ENCODE data around the gene ASCC1.

Gene ASCC1

DNA sequence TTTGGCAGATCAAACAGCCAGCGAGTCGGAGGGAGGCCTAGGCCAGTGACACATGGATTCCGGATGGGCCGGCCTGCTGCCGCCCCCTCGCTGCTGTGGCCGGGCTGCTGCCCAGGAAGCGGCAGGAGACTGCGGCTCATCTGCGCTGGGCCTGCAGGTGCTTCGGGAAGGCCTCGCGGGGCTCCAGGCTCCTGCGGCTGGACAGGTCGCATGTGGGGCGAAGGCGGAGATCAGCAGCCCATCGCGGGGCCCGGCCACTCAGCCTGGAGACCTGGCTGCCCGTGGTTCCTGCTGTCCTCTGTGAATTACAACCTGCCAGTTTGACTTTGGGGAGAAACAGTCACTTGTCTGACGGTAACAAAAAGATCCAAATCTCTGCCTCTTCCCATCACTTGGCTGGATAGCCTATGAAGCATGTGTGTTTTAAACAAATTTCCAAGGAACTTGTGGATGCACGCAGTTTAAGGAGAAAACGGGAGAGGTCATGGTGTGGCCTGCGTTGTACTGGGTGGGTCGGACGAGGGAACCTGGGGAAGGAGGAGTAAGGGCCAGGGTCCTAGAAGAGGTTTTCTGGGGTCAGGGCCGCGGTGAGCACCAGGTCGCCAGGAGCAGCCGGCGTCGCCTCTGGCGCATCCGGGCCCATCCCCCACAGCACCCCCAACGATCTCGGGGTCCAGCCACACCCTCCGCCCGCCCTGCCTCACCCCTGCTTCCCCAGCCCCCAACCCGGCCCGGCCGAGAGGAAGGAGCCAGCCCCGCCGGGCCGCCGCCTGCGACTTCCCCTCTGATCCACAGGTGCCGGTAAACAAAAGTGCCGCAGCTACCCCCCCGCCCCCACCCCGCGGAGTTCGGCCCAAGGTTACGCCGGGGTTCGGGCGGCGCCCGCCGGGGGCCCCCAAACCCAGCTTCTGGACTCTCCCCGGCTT, 129.3 kb downstream of the ASCC1 start:
- H3K27ac ChIP-seq: no peak overlapping the region
- TF ChIP-seq CTCF (conservative IDR thresholded peaks at IDR 0.05): no peak

- no peak for TF ChIP-seq CTCF (conservative IDR thresholded peaks at IDR 0.05)
- H3K27ac ChIP-seq: no peak overlapping the region
These were observed 130.1 kb downstream of the ASCC1 start for GRCh38 chr10:72085864-72086465.

GRCh38 chr10:72085166-72085565, 130.9 kb downstream of the ASCC1 start:
- H3K27ac ChIP-seq: no peak overlapping the region
- TF ChIP-seq CTCF (conservative IDR thresholded peaks at IDR 0.05): no peak

GRCh38 chr10:72083790-72084459, 132.2 kb downstream of the ASCC1 start:
- no peak overlapping the region for H3K27ac ChIP-seq
- TF ChIP-seq CTCF (conservative IDR thresholded peaks at IDR 0.05): no peak

DNA sequence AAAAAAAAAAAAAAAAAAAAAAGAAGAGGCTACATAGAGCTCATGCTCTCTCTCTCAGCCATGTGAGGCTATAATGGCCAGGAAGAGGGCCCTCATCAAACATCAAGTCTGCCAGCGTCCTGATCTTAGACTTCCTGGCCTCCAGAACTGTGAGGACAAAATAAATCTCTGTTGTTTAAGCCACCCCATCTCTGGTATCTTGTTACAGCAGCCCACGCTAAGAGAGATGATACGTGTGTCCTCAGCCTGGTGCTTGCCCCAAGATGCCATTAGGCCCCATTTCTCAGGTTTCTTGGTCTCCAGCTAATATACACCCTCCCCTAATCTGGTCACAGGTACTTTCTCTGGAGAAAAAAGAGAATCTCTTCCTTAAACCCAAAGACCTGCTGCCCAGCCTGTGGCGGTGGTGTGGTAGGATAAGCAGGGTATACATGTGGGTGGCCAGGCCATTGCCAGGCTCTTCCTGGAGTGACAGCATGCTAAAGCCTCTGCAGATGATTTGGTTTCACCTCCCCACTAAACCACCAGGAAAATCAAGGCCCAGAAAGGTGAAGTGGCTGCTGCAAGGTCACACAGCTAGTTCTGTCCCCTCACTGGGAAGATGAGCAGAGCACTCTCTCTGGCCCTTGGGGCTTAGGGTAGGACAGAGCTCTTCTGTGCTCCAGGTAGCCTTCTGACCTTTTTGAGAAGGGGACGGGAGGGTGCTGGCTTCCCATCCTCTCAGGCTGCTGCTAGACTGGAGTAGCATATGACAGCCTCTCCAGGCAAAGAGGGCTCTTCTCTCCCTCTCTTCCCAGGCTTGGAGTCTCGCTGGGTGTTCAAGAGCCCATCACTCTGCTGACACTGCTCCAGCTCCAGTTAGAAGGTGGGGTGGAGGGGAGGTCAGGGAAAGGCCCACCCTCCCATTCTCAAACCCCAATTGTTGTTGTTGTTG, 133.0 kb downstream of the ASCC1 start:
- no peak for TF ChIP-seq CTCF (conservative IDR thresholded peaks at IDR 0.05)
- no peak overlapping the region for H3K27ac ChIP-seq

DNA sequence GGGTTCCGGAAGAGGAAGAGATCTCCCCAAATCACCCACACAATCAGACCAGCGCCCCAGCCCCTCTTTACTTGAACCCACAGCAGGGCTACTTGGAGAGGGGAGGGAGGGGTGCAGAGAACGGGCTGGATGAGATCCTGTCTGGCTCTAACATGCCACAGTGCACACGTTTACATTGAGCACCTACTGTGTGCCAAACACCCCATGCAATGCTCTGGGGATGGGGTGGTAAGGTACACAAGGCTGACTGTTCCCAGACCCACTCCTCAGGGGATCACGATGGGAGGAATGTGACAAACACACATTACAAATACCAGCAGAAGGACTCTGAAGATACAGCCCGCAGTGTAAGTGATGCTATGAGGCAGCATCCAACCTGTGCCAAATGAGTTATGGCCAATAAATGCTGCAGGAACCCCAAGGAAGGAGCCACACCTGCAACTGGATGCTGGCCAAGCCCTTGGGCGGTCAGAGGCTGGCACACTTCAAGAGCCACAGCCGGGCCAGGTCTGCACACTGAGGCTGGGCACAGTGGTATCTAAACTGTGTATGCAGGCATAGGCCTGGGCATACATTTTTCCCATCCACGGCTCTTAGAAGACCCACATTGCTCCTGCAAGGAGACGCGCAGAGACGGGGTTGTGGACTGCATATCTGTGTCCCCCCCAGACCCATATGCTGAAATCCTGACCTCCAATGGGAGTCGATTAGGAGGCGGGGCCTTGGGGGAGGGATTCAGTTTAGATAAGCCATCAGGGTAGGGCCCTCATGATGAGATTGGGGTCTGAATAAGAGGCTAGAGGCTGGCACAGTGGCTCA, 134.1 kb downstream of the ASCC1 start:
- peak overlapping the region; percentile 15; the same call in 1 of the 2 replicates for H3K27ac ChIP-seq
- no peak for TF ChIP-seq CTCF (conservative IDR thresholded peaks at IDR 0.05)
